Measurements from ENCODE around the gene INPP4B. TPM values are rescaled to one million over a fixed set of nuclear protein-coding genes. Genes with fewer than 3 reads are reported as not detected.

Gene INPP4B
- total RNA-seq, 2 experiments from 2014 or later: 35.4 to 43.0 TPM

DNA sequence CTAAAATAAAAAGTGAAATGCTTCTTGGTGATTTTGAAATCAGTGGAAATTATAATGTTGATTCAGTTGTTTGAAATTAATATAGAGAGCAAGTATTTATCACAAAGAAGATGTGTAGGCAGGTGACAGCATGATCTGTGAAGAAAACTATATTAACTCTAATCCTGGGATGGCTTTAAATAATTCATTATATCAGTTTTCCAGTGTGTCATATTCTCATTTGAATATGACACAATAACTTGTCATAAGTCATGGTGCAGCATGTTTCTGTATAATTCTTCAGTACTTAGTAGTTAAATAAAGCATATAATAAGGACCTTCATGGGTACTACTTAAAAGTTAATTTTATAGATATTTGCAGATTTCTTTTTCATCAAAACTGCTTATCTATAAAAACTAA is 573.6 kb downstream of the INPP4B start:
- H3K9me3 Mint-ChIP-seq: no peaks in the 10 kb centered on the region
- ATAC-seq (ENCODE audit: low read depth) (no peak), DNase-seq (no peak)
- peaks cover 7% of the 10 kb centered on the region for H3K4me1 Mint-ChIP-seq
- peaks cover 38% of the 10 kb centered on the region for H3K36me3 Mint-ChIP-seq
- H3K27ac Mint-ChIP-seq: no peak overlapping the region
- H3K4me3 Mint-ChIP-seq: no peak overlapping the region
- POLR2A ChIA-PET: no interaction called here
- H3K27me3 Mint-ChIP-seq: no peaks in the 10 kb centered on the region

DNA sequence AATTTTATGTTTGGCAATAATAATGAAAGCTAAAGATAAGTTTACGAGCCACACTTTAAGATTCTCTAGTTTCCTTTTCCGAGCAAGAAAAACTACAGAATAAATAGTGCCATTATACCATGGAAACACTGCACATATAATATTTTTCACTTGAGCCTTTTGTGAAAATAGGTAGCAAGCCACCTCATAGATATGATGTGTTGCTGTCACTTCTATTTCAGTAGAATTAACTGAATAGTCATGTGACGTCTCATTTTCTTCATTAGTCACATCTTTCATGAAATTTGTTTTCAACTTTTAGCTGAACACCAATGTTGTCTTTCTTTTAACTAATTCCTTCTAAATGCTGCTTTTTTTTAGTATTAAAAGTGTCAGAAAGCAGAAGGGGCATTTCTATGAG is 574.3 kb downstream of the INPP4B start:
- Mint-ChIP-seq H3K4me3 (no peak overlapping the region), H3K27ac (no peak overlapping the region), H3K4me1 (peaks cover 7% of the 10 kb centered on the region), H3K9me3 (no peaks in the 10 kb centered on the region), H3K27me3 (no peaks in the 10 kb centered on the region), H3K36me3 (peaks cover 34% of the 10 kb centered on the region)
- ATAC-seq (ENCODE audit: low read depth): no peak
- DNase-seq: no peak
- POLR2A ChIA-PET: no interaction called here

GRCh38 chr4:142267101-142267500 is 579.0 kb downstream of the INPP4B start:
- Mint-ChIP-seq H3K27me3 (no peaks in the 10 kb centered on the region), H3K36me3 (peaks cover 45% of the 10 kb centered on the region), H3K9me3 (no peaks in the 10 kb centered on the region), H3K4me3 (no peak overlapping the region), H3K4me1 (peaks cover 26% of the 10 kb centered on the region), H3K27ac (no peak overlapping the region)
- POLR2A ChIA-PET: no interaction called here
- no peak for DNase-seq
- no peak for ATAC-seq (ENCODE audit: low read depth)

DNA sequence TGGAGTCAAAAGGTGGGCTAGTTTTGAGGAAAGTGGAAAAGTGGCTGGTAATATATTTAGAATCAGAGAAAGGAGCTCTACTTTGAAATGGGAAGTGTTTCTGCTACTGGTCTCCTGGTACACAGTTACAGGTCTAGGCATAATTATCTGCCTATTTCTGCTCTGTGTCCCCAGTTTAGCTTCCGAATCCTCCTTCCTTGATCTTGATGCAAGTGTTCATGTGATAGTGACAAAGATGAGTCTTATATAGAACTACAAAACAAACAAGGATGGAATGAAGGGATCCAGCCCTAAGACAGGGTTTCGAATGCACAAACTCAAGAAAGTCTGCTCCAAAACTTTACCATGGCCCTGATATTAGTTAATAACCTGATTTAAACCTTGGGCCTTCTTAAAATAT is 580.2 kb downstream of the INPP4B start:
- H3K36me3 Mint-ChIP-seq: peaks cover 48% of the 10 kb centered on the region
- H3K9me3 Mint-ChIP-seq: no peaks in the 10 kb centered on the region
- no peak overlapping the region for H3K4me3 Mint-ChIP-seq
- DNase-seq (no peak), ATAC-seq (ENCODE audit: low read depth) (no peak)
- H3K27ac Mint-ChIP-seq: no peak overlapping the region
- peaks cover 31% of the 10 kb centered on the region for H3K4me1 Mint-ChIP-seq
- POLR2A ChIA-PET: no interaction called here
- H3K27me3 Mint-ChIP-seq: no peaks in the 10 kb centered on the region

GRCh38 chr4:142265536-142265935 is 580.6 kb downstream of the INPP4B start:
- ATAC-seq (ENCODE audit: low read depth) (no peak), DNase-seq (no peak)
- POLR2A ChIA-PET: no interaction called here
- peak overlapping the region; percentile 27 for H3K27ac Mint-ChIP-seq
- no peak overlapping the region for H3K4me3 Mint-ChIP-seq
- H3K36me3 Mint-ChIP-seq: peaks cover 46% of the 10 kb centered on the region
- no peaks in the 10 kb centered on the region for H3K9me3 Mint-ChIP-seq
- peaks cover 30% of the 10 kb centered on the region for H3K4me1 Mint-ChIP-seq
- no peaks in the 10 kb centered on the region for H3K27me3 Mint-ChIP-seq

DNA sequence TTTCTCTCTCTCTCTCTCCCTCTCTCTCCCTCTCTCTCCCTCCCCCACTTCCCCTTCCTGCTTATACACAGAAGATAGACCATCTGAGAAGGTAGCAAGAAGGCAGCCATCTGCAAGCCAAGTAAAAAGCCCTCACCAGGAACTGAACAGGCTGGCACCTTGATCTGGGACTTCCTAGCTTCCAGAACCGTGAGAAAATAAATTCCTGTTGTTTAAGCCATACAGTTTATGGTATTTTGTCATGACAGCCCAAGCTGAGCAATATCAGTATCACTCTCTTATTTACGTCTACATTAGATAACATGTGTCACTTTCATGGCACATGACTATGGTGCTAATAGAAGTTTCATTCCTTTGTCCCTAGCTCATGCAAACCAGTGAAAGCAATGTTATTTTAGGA is 581.1 kb downstream of the INPP4B start:
- ATAC-seq (ENCODE audit: low read depth) (no peak), DNase-seq (no peak)
- H3K4me1 Mint-ChIP-seq: peaks cover 30% of the 10 kb centered on the region
- POLR2A ChIA-PET: no interaction called here
- H3K9me3 Mint-ChIP-seq: no peaks in the 10 kb centered on the region
- no peaks in the 10 kb centered on the region for H3K27me3 Mint-ChIP-seq
- H3K27ac Mint-ChIP-seq: peak overlapping the region; percentile 56
- H3K36me3 Mint-ChIP-seq: peaks cover 45% of the 10 kb centered on the region
- no peak overlapping the region for H3K4me3 Mint-ChIP-seq

- H3K4me1 Mint-ChIP-seq: peaks cover 30% of the 10 kb centered on the region
- POLR2A ChIA-PET: no interaction called here
- ATAC-seq (ENCODE audit: low read depth) (no peak), DNase-seq (no peak)
- no peaks in the 10 kb centered on the region for H3K9me3 Mint-ChIP-seq
- no peak overlapping the region for H3K4me3 Mint-ChIP-seq
- H3K27me3 Mint-ChIP-seq: no peaks in the 10 kb centered on the region
- H3K36me3 Mint-ChIP-seq: peaks cover 45% of the 10 kb centered on the region
- H3K27ac Mint-ChIP-seq: no peak overlapping the region
Measured at GRCh38 chr4:142262956-142263355, 583.1 kb downstream of the INPP4B start.

DNA sequence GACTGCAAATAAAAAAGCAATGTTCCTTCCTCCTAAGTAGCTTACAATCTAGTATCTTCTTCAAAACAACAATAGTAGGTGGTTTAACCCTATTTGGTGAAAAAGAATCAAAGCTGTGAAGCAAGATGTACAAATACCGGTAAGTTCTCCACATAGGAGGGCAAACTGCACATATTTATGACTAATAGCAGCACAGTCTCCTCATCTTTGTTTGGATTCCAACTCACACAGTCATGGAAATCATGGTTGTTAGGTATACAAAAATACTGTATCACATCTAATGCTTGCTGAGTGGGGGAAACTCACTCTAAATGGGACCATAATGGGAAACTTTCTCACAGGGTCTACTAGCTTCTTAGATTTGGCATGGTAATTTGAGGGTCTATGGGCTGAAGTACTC is 597.2 kb downstream of the INPP4B start:
- no peak overlapping the region for H3K4me3 Mint-ChIP-seq
- no peaks in the 10 kb centered on the region for H3K27me3 Mint-ChIP-seq
- ATAC-seq (ENCODE audit: low read depth): no peak
- POLR2A ChIA-PET: no interaction called here
- DNase-seq: no peak
- peaks cover 5% of the 10 kb centered on the region for H3K9me3 Mint-ChIP-seq
- H3K4me1 Mint-ChIP-seq: peaks cover 2% of the 10 kb centered on the region
- H3K27ac Mint-ChIP-seq: no peak overlapping the region
- H3K36me3 Mint-ChIP-seq: peaks cover 35% of the 10 kb centered on the region

- peaks cover 2% of the 10 kb centered on the region for H3K4me1 Mint-ChIP-seq
- H3K27ac Mint-ChIP-seq: no peak overlapping the region
- no peak for ATAC-seq (ENCODE audit: low read depth)
Measured at GRCh38 chr4:142243255-142243654, 602.8 kb downstream of the INPP4B start.

DNA sequence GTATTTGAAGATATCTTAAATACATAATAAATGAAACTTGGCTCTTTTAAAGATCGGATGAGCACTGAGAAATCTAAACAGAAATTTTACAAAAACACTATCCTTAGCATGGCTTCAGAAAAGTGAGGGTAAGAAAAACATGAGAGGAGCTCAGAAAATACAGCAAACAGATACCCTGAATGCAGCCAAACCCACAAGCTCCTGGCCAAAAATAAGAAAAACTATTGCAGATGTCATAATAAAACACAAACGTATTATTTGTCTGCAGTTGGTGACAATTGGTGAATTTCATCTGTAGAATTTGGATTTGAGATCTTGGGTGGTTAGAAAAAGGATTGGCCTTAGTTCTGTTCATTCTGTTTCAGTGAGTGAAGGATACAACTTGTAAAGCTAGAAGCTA is 603.9 kb downstream of the INPP4B start:
- no peak for ATAC-seq (ENCODE audit: low read depth)
- Mint-ChIP-seq H3K27ac (no peak overlapping the region), H3K4me3 (no peak overlapping the region), H3K36me3 (peaks cover 32% of the 10 kb centered on the region), H3K27me3 (no peaks in the 10 kb centered on the region), H3K9me3 (peaks cover 2% of the 10 kb centered on the region), H3K4me1 (peaks cover 2% of the 10 kb centered on the region)
- POLR2A ChIA-PET: no interaction called here
- DNase-seq: no peak

More at GRCh38 chr4:142243255-142243654, 602.8 kb downstream of the INPP4B start:
- Mint-ChIP-seq H3K4me3 (no peak overlapping the region), H3K9me3 (peaks cover 4% of the 10 kb centered on the region), H3K27me3 (no peaks in the 10 kb centered on the region), H3K36me3 (peaks cover 39% of the 10 kb centered on the region)
- no peak for DNase-seq
- POLR2A ChIA-PET: no interaction called here

GRCh38 chr4:142238589-142238988 is 607.5 kb downstream of the INPP4B start:
- POLR2A ChIA-PET: no interaction called here
- H3K36me3 Mint-ChIP-seq: peaks cover 26% of the 10 kb centered on the region
- H3K9me3 Mint-ChIP-seq: no peaks in the 10 kb centered on the region
- no peak for DNase-seq
- no peak for ATAC-seq (ENCODE audit: low read depth)
- no peak overlapping the region for H3K4me3 Mint-ChIP-seq
- no peaks in the 10 kb centered on the region for H3K27me3 Mint-ChIP-seq
- no peaks in the 10 kb centered on the region for H3K4me1 Mint-ChIP-seq
- H3K27ac Mint-ChIP-seq: no peak overlapping the region

DNA sequence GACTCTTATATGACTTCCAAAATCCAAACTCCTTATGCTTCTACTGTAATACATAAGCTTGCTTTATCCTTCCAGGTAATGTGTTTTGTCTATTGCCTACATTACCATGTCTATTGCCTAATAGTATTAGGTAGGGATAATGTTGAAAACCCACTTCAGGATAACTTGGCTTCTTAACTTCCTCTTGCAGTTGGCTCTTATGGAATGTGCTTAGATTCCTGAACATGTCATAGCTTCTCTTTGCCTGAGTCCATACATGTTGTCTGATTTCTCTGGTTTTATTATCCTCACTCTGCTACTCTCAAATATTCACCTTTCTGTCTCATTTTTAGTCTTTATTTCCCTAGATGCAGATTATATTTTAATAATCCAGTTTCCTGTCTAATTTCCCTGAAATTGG is 609.8 kb downstream of the INPP4B start:
- ATAC-seq (ENCODE audit: low read depth) (no peak), DNase-seq (no peak)
- Mint-ChIP-seq H3K27ac (no peak overlapping the region), H3K27me3 (no peaks in the 10 kb centered on the region), H3K9me3 (no peaks in the 10 kb centered on the region), H3K4me3 (no peak overlapping the region), H3K4me1 (no peaks in the 10 kb centered on the region), H3K36me3 (peaks cover 29% of the 10 kb centered on the region)
- POLR2A ChIA-PET: no interaction called here

GRCh38 chr4:142231787-142232186 is 614.3 kb downstream of the INPP4B start:
- Mint-ChIP-seq H3K27ac (no peak overlapping the region), H3K4me3 (no peak overlapping the region), H3K36me3 (peaks cover 31% of the 10 kb centered on the region), H3K27me3 (no peaks in the 10 kb centered on the region), H3K9me3 (no peaks in the 10 kb centered on the region), H3K4me1 (no peaks in the 10 kb centered on the region)
- DNase-seq: no peak
- POLR2A ChIA-PET: no interaction called here
- ATAC-seq (ENCODE audit: low read depth): no peak

DNA sequence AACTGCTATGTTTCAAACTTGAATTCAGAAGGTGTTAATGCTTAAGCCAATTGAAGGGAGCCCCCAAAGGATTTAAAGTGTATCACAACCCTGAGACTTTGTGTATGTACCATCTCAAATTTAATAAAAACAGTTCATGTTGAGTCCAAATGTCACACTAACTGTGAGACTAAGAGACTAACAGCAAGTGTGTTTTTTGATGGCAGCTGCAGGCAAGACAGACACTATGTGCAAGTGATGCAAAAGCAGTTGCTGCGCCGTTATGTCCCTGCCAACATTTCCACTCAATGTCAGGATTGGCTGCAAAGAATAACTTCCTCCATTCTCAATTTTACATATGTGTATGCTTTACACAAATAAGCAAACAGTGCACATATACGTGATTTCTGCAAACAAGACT is 615.1 kb downstream of the INPP4B start:
- H3K36me3 Mint-ChIP-seq: peaks cover 30% of the 10 kb centered on the region
- no peak overlapping the region for H3K4me3 Mint-ChIP-seq

DNA sequence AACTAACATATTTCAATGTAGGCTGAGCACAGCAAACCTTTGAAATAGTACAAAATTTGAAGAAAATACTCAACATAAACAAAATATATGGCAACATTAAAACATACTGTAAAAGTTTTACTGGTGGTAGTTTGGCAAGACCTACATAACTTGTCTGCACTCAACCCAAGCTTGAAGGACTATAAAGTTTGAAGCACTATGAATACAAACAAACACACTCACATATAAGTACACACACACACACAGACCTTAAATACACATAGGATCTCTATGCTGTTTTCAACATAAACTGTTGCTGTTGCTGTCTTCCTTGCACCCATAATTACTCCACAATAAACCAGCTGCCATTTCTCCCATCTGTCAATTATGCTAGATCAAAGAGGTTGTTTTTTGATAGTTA is 620.1 kb downstream of the INPP4B start:
- no peak overlapping the region for H3K4me3 Mint-ChIP-seq
- POLR2A ChIA-PET: no interaction called here
- H3K27me3 Mint-ChIP-seq: no peaks in the 10 kb centered on the region
- H3K27ac Mint-ChIP-seq: no peak overlapping the region
- peaks cover 2% of the 10 kb centered on the region for H3K4me1 Mint-ChIP-seq
- no peaks in the 10 kb centered on the region for H3K9me3 Mint-ChIP-seq
- no peak for DNase-seq
- no peak for ATAC-seq (ENCODE audit: low read depth)
- peaks cover 28% of the 10 kb centered on the region for H3K36me3 Mint-ChIP-seq

More for the DNA sequence above, 615.1 kb downstream of the INPP4B start:
- Mint-ChIP-seq H3K4me1 (no peaks in the 10 kb centered on the region), H3K27me3 (no peaks in the 10 kb centered on the region), H3K27ac (no peak overlapping the region), H3K9me3 (no peaks in the 10 kb centered on the region)
- POLR2A ChIA-PET: no interaction called here
- ATAC-seq (ENCODE audit: low read depth) (no peak), DNase-seq (no peak)

Measured in activated naive CD8-positive, alpha-beta T cell treated with anti-CD3 and anti-CD28 coated beads, Interleukin-2, amount 10 ng/mL, durations not matched to agents 7 days and 5 days (primary cell).